IPS-11a (cell line): Measurements from ENCODE around the gene TKT.

Source experiments
- H3K4me3 ChIP-seq: one replicate; pipeline ENCODE4 v1.5.1; 2013; ENCODE audit warnings: low read depth, low read length, control low read depth

The TKT gene

GRCh38 chr3:53199834-53200233 lies 56.0 kb downstream of the TKT start:
- no peak overlapping the region for H3K4me3 ChIP-seq

DNA sequence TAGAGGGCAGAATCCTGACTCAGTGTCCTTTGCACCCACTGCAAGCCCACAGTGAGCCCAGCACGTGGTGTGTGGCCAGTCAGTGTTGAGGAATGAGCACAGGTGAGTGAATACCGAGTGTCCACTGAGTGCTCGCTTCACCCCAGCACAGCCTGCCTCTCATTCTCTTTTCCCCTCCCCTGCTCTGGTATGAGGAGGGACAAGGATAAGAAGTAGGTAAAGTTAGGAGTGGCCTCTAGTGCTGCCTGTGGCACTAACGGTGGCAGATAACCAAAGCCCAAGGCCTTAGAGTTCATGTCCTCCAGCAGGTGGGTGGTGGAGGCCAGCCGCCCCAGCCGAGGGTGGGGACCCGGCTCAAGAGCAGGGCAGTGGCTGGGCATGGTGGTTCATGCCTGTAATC lies 56.8 kb downstream of the TKT start:
- no peak overlapping the region for H3K4me3 ChIP-seq

DNA sequence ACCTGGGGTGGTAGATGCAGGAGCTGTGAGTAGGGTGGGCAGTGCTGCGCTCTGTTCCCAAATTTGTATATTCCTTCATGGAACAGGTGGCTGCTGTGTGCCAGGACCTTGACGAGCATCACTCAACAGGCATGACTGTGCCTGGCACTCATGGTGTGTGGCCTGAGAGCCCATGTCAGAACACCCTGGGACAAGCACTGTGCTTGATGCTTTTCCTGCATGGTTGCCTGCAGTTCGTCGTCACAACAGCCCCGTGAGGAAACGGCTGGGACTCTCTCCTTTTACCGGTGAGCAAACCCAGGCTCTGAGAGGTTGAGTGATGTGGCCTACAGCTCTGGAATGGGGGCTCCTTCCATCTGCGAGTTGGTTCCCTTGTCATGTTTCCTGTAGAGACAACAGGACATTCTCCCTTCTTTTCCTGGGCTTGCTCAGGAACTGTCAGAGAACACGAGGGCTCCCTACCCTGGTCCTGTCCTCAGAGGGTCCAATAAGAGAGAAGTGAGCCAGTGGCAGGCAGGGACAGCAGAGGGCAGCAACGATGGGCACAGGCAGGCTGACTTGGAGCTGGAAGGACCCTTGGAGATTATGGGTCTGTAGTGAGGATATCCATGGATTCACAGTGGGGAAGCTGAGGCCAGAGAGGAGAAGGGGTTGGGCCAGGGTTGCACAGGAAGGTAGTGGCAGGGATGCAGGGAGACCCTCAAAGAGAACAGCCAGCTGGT lies 57.4 kb downstream of the TKT start:
- no peak overlapping the region for H3K4me3 ChIP-seq

GRCh38 chr3:53196575-53197407 lies 59.0 kb downstream of the TKT start:
- H3K4me3 ChIP-seq: no peak overlapping the region

- H3K4me3 ChIP-seq: no peak overlapping the region
Observed at GRCh38 chr3:53195602-53196574, 59.9 kb downstream of the TKT start.

DNA sequence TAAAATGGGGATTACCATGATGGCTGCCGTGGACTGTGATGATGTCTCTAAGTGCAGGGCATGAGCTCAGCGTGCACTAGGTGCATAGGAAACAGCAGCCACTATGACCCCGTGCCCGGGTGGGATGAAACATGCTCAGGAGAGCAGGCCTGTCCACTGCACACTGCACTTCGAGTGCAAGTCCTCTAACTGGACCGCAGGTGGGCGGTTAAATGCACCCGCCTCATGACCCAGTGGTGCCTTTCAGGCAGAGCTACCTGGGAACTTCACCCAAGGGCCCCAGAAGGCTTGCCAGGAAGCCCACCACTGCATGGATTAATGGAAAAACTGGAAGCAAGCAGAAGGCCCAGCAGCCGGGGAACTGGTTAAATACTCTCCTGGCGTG lies 60.8 kb downstream of the TKT start:
- H3K4me3 ChIP-seq: no peak overlapping the region

GRCh38 chr3:53194210-53195065 lies 61.4 kb downstream of the TKT start:
- H3K4me3 ChIP-seq: no peak overlapping the region

- H3K4me3 ChIP-seq: no peak overlapping the region
Observed at GRCh38 chr3:53193466-53194209, 62.2 kb downstream of the TKT start.

DNA sequence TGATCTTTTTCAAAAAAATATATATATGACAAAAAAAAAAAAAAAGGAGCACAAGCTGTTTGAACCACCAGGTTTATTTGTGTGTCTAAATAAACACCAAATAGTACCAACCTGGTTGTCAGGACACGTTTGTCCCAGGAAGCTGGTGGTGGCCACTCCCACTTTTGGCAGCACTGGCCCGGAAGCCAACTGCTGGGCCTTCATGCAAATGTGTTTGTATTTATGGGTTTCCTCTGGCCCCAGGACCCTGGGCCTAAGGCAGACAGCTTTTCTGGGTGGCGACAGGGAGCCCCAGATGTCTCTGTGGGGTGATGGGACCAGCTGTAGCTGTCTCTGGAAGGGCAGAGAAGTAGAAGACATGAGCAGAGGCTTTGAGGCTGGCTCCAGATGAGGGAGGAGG lies 63.2 kb downstream of the TKT start:
- H3K4me3 ChIP-seq: no peak overlapping the region

- no peak overlapping the region for H3K4me3 ChIP-seq
Observed at GRCh38 chr3:53191836-53192480, 63.9 kb downstream of the TKT start.

- H3K4me3 ChIP-seq: no peak overlapping the region
Observed at GRCh38 chr3:53190659-53191058, 65.2 kb downstream of the TKT start.

DNA sequence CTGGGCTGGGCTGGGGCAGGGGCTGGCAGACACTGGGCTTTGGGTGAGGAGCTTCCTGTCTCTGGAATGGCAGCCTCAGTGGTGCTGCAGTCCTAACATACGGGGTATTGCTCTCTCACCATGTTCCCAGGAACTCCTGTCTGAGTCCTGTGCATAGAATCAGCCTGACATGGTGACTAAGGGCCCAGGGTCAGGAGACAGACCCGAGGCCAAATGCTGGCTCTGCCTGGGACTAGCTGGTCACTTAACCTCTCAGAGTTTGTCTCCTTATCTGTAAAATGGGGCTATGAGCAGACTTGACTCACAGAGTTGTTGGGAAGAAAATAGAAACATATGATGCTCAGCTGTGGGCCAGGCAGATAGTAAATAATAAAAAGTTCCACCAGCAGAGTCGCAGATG lies 66.5 kb downstream of the TKT start:
- no peak overlapping the region for H3K4me3 ChIP-seq

DNA sequence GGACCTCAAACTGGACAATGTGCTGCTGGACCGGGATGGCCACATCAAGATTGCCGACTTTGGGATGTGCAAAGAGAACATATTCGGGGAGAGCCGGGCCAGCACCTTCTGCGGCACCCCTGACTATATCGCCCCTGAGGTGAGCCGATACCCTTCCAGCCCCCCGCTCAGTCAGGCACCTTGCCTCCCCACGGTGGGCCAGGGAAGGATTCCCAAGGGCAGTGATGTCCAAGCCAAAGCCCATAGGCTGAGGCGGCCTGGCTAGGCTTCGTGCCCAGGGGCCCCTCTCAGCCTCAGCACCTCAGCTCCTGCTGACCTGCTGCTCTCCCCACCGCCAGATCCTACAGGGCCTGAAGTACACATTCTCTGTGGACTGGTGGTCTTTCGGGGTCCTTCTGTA lies 67.1 kb downstream of the TKT start:
- H3K4me3 ChIP-seq: no peak overlapping the region

- no peak overlapping the region for H3K4me3 ChIP-seq
Observed at GRCh38 chr3:53188136-53188685, 67.6 kb downstream of the TKT start.

- H3K4me3 ChIP-seq: no peak overlapping the region
Observed at GRCh38 chr3:53187430-53187829, 68.4 kb downstream of the TKT start.

DNA sequence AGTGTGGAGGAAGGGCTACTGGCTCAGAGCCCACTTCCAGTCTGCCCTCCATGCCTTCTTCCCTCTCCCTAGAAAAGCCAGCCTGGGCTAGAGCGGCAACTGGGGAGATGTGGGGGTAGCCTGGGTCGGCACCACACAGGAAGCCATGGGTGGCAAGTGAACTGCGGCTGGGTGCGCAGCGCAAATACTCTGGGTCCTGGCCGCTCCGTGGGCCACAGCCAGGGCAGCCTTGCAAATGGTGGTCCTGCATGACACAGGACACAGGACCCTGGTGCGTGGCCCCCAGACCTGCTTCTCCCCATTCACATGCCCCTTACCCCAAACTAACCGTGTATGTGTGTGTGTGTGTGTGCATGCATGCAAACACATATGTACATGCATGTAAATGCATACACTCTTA lies 69.1 kb downstream of the TKT start:
- no peak overlapping the region for H3K4me3 ChIP-seq

- no peak overlapping the region for H3K4me3 ChIP-seq
Observed at GRCh38 chr3:53185761-53186465, 69.9 kb downstream of the TKT start.

- no peak overlapping the region for H3K4me3 ChIP-seq
Observed at GRCh38 chr3:53184701-53185100, 71.1 kb downstream of the TKT start.
